ENCODE measurements around the gene FAM162B. TPM values are rescaled to one million over a fixed set of nuclear protein-coding genes. Genes with fewer than 3 reads are reported as not detected.

FAM162B gene
- total RNA-seq, 1 experiment from 2014 or later: not detected

- H3K79me2 ChIP-seq (ENCODE audit: low read length): no peaks in the 10 kb centered on the region
- no peaks in the 10 kb centered on the region for H3K9me2 ChIP-seq (replicated peaks; ENCODE audit: insufficient read depth, low read length)
- H3K4me1 ChIP-seq (ENCODE audit: low read length): no peaks in the 10 kb centered on the region
- no peak overlapping the region for H3K4me2 ChIP-seq (ENCODE audit: low read depth, low read length, poor library complexity, severe bottlenecking)
- H3K4me3 ChIP-seq (ENCODE audit: low read length): no peak overlapping the region
- no peaks in the 10 kb centered on the region for H3K36me3 ChIP-seq (ENCODE audit: insufficient read depth, low read length)
- H2AFZ ChIP-seq (ENCODE audit: low read length): no peak overlapping the region
- H3K9me3 ChIP-seq (ENCODE audit: low read length): no peaks in the 10 kb centered on the region
- H3K27me3 ChIP-seq (ENCODE audit: low read length): no peaks in the 10 kb centered on the region
- no peak for DNase-seq
- no peak overlapping the region for H3K27ac ChIP-seq (ENCODE audit: low read length)
- no peak overlapping the region for H3K9ac ChIP-seq (ENCODE audit: low read length)
- no peaks in the 10 kb centered on the region for H4K20me1 ChIP-seq (ENCODE audit: insufficient read depth, low read depth, low read length)
Measured at GRCh38 chr6:116773886-116774285, 8.4 kb upstream of the FAM162B start.

- Histone ChIP-seq H3K27me3 (ENCODE audit: low read length) (no peaks in the 10 kb centered on the region), H3K9me3 (ENCODE audit: low read length) (no peaks in the 10 kb centered on the region), H4K20me1 (ENCODE audit: insufficient read depth, low read depth, low read length) (no peaks in the 10 kb centered on the region), H3K4me1 (ENCODE audit: low read length) (no peaks in the 10 kb centered on the region), H3K4me3 (ENCODE audit: low read length) (no peak overlapping the region), H3K9ac (ENCODE audit: low read length) (no peak overlapping the region), H3K4me2 (ENCODE audit: low read depth, low read length, poor library complexity, severe bottlenecking) (no peak overlapping the region), H3K27ac (ENCODE audit: low read length) (no peak overlapping the region), H3K79me2 (ENCODE audit: low read length) (no peaks in the 10 kb centered on the region), H3K9me2 (replicated peaks; ENCODE audit: insufficient read depth, low read length) (no peaks in the 10 kb centered on the region), H3K36me3 (ENCODE audit: insufficient read depth, low read length) (no peaks in the 10 kb centered on the region), H2AFZ (ENCODE audit: low read length) (no peak overlapping the region)
- no peak for DNase-seq
Measured at GRCh38 chr6:116772450-116772849, 6.9 kb upstream of the FAM162B start.

- Histone ChIP-seq H3K9me2 (replicated peaks; ENCODE audit: insufficient read depth, low read length) (no peaks in the 10 kb centered on the region), H4K20me1 (ENCODE audit: insufficient read depth, low read depth, low read length) (no peaks in the 10 kb centered on the region), H2AFZ (ENCODE audit: low read length) (no peak overlapping the region), H3K36me3 (ENCODE audit: insufficient read depth, low read length) (no peaks in the 10 kb centered on the region), H3K4me2 (ENCODE audit: low read depth, low read length, poor library complexity, severe bottlenecking) (no peak overlapping the region), H3K4me1 (ENCODE audit: low read length) (no peaks in the 10 kb centered on the region), H3K4me3 (ENCODE audit: low read length) (no peak overlapping the region), H3K27ac (ENCODE audit: low read length) (no peak overlapping the region), H3K79me2 (ENCODE audit: low read length) (no peaks in the 10 kb centered on the region), H3K9me3 (ENCODE audit: low read length) (no peaks in the 10 kb centered on the region), H3K9ac (ENCODE audit: low read length) (no peak overlapping the region), H3K27me3 (ENCODE audit: low read length) (no peaks in the 10 kb centered on the region)
- DNase-seq: no peak
Measured at GRCh38 chr6:116767715-116768114, 2.2 kb upstream of the FAM162B start.

GRCh38 chr6:116766506-116767176 is 1.1 kb upstream of the FAM162B start:
- no peaks in the 10 kb centered on the region for H3K36me3 ChIP-seq (ENCODE audit: insufficient read depth, low read length)
- H3K27me3 ChIP-seq (ENCODE audit: low read length): no peaks in the 10 kb centered on the region
- no peak overlapping the region for H2AFZ ChIP-seq (ENCODE audit: low read length)
- H3K9me2 ChIP-seq (replicated peaks; ENCODE audit: insufficient read depth, low read length): no peaks in the 10 kb centered on the region
- no peak for DNase-seq
- no peaks in the 10 kb centered on the region for H4K20me1 ChIP-seq (ENCODE audit: insufficient read depth, low read depth, low read length)
- H3K4me2 ChIP-seq (ENCODE audit: low read depth, low read length, poor library complexity, severe bottlenecking): no peak overlapping the region
- H3K27ac ChIP-seq (ENCODE audit: low read length): no peak overlapping the region
- H3K79me2 ChIP-seq (ENCODE audit: low read length): no peaks in the 10 kb centered on the region
- no peak overlapping the region for H3K9ac ChIP-seq (ENCODE audit: low read length)
- no peak overlapping the region for H3K4me3 ChIP-seq (ENCODE audit: low read length)
- H3K9me3 ChIP-seq (ENCODE audit: low read length): no peaks in the 10 kb centered on the region
- H3K4me1 ChIP-seq (ENCODE audit: low read length): no peaks in the 10 kb centered on the region

- Histone ChIP-seq H3K4me1 (ENCODE audit: low read length) (no peaks in the 10 kb centered on the region), H3K9me3 (ENCODE audit: low read length) (no peaks in the 10 kb centered on the region), H2AFZ (ENCODE audit: low read length) (no peak overlapping the region), H3K9ac (ENCODE audit: low read length) (no peak overlapping the region), H3K4me2 (ENCODE audit: low read depth, low read length, poor library complexity, severe bottlenecking) (no peak overlapping the region), H3K36me3 (ENCODE audit: insufficient read depth, low read length) (no peaks in the 10 kb centered on the region), H3K9me2 (replicated peaks; ENCODE audit: insufficient read depth, low read length) (no peaks in the 10 kb centered on the region), H3K4me3 (ENCODE audit: low read length) (no peak overlapping the region), H4K20me1 (ENCODE audit: insufficient read depth, low read depth, low read length) (no peaks in the 10 kb centered on the region), H3K27me3 (ENCODE audit: low read length) (no peaks in the 10 kb centered on the region), H3K27ac (ENCODE audit: low read length) (no peak overlapping the region), H3K79me2 (ENCODE audit: low read length) (no peaks in the 10 kb centered on the region)
- no peak for DNase-seq
Measured at GRCh38 chr6:116764629-116764960, 924 bp downstream of the FAM162B start.

- Histone ChIP-seq H3K27ac (ENCODE audit: low read length) (no peak overlapping the region), H4K20me1 (ENCODE audit: insufficient read depth, low read depth, low read length) (no peaks in the 10 kb centered on the region), H3K79me2 (ENCODE audit: low read length) (no peaks in the 10 kb centered on the region), H3K9me2 (replicated peaks; ENCODE audit: insufficient read depth, low read length) (no peaks in the 10 kb centered on the region), H3K36me3 (ENCODE audit: insufficient read depth, low read length) (no peaks in the 10 kb centered on the region), H3K4me2 (ENCODE audit: low read depth, low read length, poor library complexity, severe bottlenecking) (no peak overlapping the region), H3K9me3 (ENCODE audit: low read length) (no peaks in the 10 kb centered on the region), H3K4me3 (ENCODE audit: low read length) (no peak overlapping the region), H3K9ac (ENCODE audit: low read length) (no peak overlapping the region), H2AFZ (ENCODE audit: low read length) (no peak overlapping the region), H3K27me3 (ENCODE audit: low read length) (no peaks in the 10 kb centered on the region), H3K4me1 (ENCODE audit: low read length) (no peaks in the 10 kb centered on the region)
- DNase-seq: no peak
Measured at GRCh38 chr6:116763906-116764628, 1.5 kb downstream of the FAM162B start.

- H3K27ac ChIP-seq (ENCODE audit: low read length): no peak overlapping the region
- no peaks in the 10 kb centered on the region for H4K20me1 ChIP-seq (ENCODE audit: insufficient read depth, low read depth, low read length)
- no peaks in the 10 kb centered on the region for H3K36me3 ChIP-seq (ENCODE audit: insufficient read depth, low read length)
- no peak overlapping the region for H3K4me3 ChIP-seq (ENCODE audit: low read length)
- H3K79me2 ChIP-seq (ENCODE audit: low read length): no peaks in the 10 kb centered on the region
- H2AFZ ChIP-seq (ENCODE audit: low read length): no peak overlapping the region
- no peaks in the 10 kb centered on the region for H3K27me3 ChIP-seq (ENCODE audit: low read length)
- no peak overlapping the region for H3K4me2 ChIP-seq (ENCODE audit: low read depth, low read length, poor library complexity, severe bottlenecking)
- no peak for DNase-seq
- no peaks in the 10 kb centered on the region for H3K4me1 ChIP-seq (ENCODE audit: low read length)
- H3K9ac ChIP-seq (ENCODE audit: low read length): no peak overlapping the region
- no peaks in the 10 kb centered on the region for H3K9me3 ChIP-seq (ENCODE audit: low read length)
- no peaks in the 10 kb centered on the region for H3K9me2 ChIP-seq (replicated peaks; ENCODE audit: insufficient read depth, low read length)
Measured at GRCh38 chr6:116763048-116763447, 2.5 kb downstream of the FAM162B start.

GRCh38 chr6:116762235-116762634 is 3.3 kb downstream of the FAM162B start:
- no peak overlapping the region for H3K9ac ChIP-seq (ENCODE audit: low read length)
- H3K4me3 ChIP-seq (ENCODE audit: low read length): no peak overlapping the region
- no peaks in the 10 kb centered on the region for H3K9me2 ChIP-seq (replicated peaks; ENCODE audit: insufficient read depth, low read length)
- H3K9me3 ChIP-seq (ENCODE audit: low read length): no peaks in the 10 kb centered on the region
- no peak overlapping the region for H2AFZ ChIP-seq (ENCODE audit: low read length)
- H3K4me2 ChIP-seq (ENCODE audit: low read depth, low read length, poor library complexity, severe bottlenecking): no peak overlapping the region
- H4K20me1 ChIP-seq (ENCODE audit: insufficient read depth, low read depth, low read length): no peaks in the 10 kb centered on the region
- H3K4me1 ChIP-seq (ENCODE audit: low read length): no peaks in the 10 kb centered on the region
- H3K27me3 ChIP-seq (ENCODE audit: low read length): no peaks in the 10 kb centered on the region
- no peak for DNase-seq
- H3K36me3 ChIP-seq (ENCODE audit: insufficient read depth, low read length): no peaks in the 10 kb centered on the region
- no peaks in the 10 kb centered on the region for H3K79me2 ChIP-seq (ENCODE audit: low read length)
- no peak overlapping the region for H3K27ac ChIP-seq (ENCODE audit: low read length)
